Measurements from ENCODE around the gene RPS6KA2.

DNA sequence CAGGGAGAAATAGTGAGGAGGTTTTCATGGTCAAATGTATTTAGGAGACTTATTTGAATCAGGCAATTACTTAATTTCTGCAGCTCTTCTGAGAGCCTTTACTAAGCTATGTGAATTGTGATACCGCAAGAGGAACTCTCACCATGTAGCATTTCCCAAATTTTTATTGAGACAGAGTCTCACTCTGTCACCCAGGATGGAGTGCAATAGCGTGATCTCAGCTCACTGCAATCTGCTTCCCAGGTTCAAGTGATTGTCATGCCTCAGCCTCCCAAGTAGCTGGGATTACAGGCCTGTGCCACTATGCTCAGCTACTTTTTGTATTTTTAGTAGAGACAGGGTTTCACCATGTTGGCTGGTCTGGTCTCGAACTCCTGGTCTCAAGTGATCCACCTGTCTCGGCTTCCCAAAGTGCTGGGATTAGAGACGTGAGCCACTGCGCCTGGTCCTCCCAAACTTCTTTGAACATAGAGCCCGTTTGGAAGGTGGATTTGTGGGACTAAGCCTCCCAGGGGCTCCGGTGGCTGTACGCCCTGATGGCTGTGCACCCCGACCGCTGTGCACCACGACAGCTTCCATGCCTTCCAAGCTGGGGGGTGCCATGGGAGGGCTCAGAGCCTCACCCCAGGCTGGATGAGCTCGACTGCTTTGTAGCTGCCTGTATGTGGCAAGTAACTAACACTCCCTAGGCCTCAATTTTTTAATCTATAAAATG lies 238.6 kb downstream of the RPS6KA2 start:
- TF ChIP-seq, protein P1, sequence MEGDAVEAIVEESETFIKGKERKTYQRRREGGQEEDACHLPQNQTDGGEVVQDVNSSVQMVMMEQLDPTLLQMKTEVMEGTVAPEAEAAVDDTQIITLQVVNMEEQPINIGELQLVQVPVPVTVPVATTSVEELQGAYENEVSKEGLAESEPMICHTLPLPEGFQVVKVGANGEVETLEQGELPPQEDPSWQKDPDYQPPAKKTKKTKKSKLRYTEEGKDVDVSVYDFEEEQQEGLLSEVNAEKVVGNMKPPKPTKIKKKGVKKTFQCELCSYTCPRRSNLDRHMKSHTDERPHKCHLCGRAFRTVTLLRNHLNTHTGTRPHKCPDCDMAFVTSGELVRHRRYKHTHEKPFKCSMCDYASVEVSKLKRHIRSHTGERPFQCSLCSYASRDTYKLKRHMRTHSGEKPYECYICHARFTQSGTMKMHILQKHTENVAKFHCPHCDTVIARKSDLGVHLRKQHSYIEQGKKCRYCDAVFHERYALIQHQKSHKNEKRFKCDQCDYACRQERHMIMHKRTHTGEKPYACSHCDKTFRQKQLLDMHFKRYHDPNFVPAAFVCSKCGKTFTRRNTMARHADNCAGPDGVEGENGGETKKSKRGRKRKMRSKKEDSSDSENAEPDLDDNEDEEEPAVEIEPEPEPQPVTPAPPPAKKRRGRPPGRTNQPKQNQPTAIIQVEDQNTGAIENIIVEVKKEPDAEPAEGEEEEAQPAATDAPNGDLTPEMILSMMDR (IDR thresholded peaks at IDR 0.05): no peak
- TF ChIP-seq POLR2A (IDR thresholded peaks at IDR 0.05): no peak
